MG63 (cell line): ENCODE measurements around the gene MPP4. TPM values are rescaled to one million over a fixed set of nuclear protein-coding genes. Genes with fewer than 3 reads are reported as not detected.

Source experiments
- DNase-seq: peaks from one replicate; pipeline ENCODE4 v3.0.0-alpha.2; 2020
- H3K27me3 ChIP-seq: fragments of 250-450 bp; sonication (Bioruptor Pico); 2 replicates; pipeline ENCODE4 v1.5.1; 2020; ENCODE audit warnings: mild to moderate bottlenecking, moderate library complexity
- H3K36me3 ChIP-seq: fragments of 250-450 bp; sonication (Bioruptor Pico); 2 replicates; pipeline ENCODE4 v1.5.1; 2020; ENCODE audit warnings: mild to moderate bottlenecking, moderate library complexity
- H3K4me3 ChIP-seq: fragments of 250-450 bp; sonication (Bioruptor Pico); 2 replicates; pipeline ENCODE4 v1.5.1; 2020; ENCODE audit warnings: mild to moderate bottlenecking, moderate library complexity
- H3K9me3 ChIP-seq: fragments of 250-450 bp; sonication (Bioruptor Pico); 2 replicates; pipeline ENCODE4 v1.5.1; 2020; ENCODE audit warnings: mild to moderate bottlenecking, moderate library complexity
- total RNA-seq: library from RNA; depleted of rRNA; stranded (reverse); fragments of >200 nt; shearing (Covaris generic); gene quantifications from 2 replicates; pipeline ENCODE4 v1.2.3, GENCODE V29; 2014; ENCODE audit warnings: low replicate concordance

The MPP4 gene
- total RNA-seq, 1 experiment from 2014 or later: 7.6 TPM

DNA sequence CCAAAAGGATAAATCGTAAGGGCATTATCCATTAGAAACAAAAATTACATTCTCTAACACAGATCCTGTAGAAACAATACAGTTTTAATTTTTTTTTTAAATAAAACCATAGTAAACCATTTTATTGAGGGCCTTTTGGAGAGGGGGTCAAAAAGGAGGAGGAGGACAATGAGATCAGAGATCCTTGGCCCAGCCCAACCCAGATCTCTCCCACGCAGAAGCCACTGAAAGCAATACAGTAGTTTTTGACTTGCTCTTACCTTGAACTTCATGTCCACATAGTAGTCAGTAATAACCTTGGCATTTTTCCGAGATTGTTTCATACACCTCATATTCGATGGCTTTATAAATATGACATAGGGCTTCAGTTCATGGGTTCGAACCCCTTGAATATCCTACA lies 51.0 kb downstream of the MPP4 start:
- H3K9me3 ChIP-seq: no peaks in the 10 kb centered on the region
- no peak overlapping the region for H3K4me3 ChIP-seq

GRCh38 chr2:201644001-201644400 lies 54.4 kb downstream of the MPP4 start:
- no peak for DNase-seq
- H3K27me3 ChIP-seq: no peaks in the 10 kb centered on the region
- peaks cover 5% of the 10 kb centered on the region for H3K36me3 ChIP-seq
- H3K9me3 ChIP-seq: no peaks in the 10 kb centered on the region
- H3K4me3 ChIP-seq: peak overlapping the region; percentile 92

More for the DNA sequence above, 51.0 kb downstream of the MPP4 start:
- H3K36me3 ChIP-seq: no peaks in the 10 kb centered on the region
- no peak for DNase-seq
- no peaks in the 10 kb centered on the region for H3K27me3 ChIP-seq

- peak; percentile 66 for DNase-seq
- H3K9me3 ChIP-seq: no peaks in the 10 kb centered on the region
- H3K4me3 ChIP-seq: peak within 1 kb of the TSS; percentile 92
- H3K27me3 ChIP-seq: no peaks in the 10 kb centered on the region
- H3K36me3 ChIP-seq: peaks cover 11% of the 10 kb centered on the region
These were observed 55.1 kb downstream of the MPP4 start, which contains the start of gene TMEM237 for GRCh38 chr2:201643216-201643890. TMEM237 (minus strand) TSS chr2:201643503; CDS start chr2:201643400, 103 bp downstream.

GRCh38 chr2:201642579-201643215 lies 55.7 kb downstream of the MPP4 start:
- peak; percentile 89 for DNase-seq
- H3K27me3 ChIP-seq: no peaks in the 10 kb centered on the region
- H3K9me3 ChIP-seq: no peaks in the 10 kb centered on the region
- peaks cover 17% of the 10 kb centered on the region for H3K36me3 ChIP-seq
- H3K4me3 ChIP-seq: peak overlapping the region; percentile 92

GRCh38 chr2:201642086-201642578 lies 56.3 kb downstream of the MPP4 start:
- H3K36me3 ChIP-seq: peaks cover 17% of the 10 kb centered on the region
- no peak for DNase-seq
- no peaks in the 10 kb centered on the region for H3K9me3 ChIP-seq
- H3K4me3 ChIP-seq: peak overlapping the region; percentile 92
- H3K27me3 ChIP-seq: no peaks in the 10 kb centered on the region

GRCh38 chr2:201639205-201639604 lies 59.2 kb downstream of the MPP4 start:
- Histone ChIP-seq H3K36me3 (peaks cover 41% of the 10 kb centered on the region), H3K4me3 (no peak overlapping the region), H3K9me3 (no peaks in the 10 kb centered on the region), H3K27me3 (no peaks in the 10 kb centered on the region)
- no peak for DNase-seq

DNA sequence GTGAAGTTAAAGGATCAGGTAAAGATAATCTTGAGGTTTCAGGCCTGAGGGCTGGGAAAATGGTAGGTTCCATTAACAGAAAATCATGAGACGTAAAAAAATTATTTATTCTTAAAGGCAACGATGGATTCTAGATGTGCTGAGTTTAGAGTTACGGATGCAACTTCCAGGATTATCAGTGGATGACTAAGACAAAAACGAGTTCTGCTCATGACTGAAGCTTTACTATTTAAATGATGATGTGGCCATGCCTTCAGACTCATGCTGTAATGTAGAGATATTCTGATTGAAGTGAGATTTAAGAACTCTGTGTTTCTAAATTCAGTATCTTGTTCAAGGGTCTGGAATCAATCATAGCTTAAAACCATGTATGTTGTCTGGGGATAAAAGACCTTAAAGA lies 60.1 kb downstream of the MPP4 start:
- Histone ChIP-seq H3K36me3 (peaks cover 48% of the 10 kb centered on the region), H3K4me3 (no peak overlapping the region), H3K9me3 (no peaks in the 10 kb centered on the region), H3K27me3 (no peaks in the 10 kb centered on the region)
- DNase-seq: no peak

DNA sequence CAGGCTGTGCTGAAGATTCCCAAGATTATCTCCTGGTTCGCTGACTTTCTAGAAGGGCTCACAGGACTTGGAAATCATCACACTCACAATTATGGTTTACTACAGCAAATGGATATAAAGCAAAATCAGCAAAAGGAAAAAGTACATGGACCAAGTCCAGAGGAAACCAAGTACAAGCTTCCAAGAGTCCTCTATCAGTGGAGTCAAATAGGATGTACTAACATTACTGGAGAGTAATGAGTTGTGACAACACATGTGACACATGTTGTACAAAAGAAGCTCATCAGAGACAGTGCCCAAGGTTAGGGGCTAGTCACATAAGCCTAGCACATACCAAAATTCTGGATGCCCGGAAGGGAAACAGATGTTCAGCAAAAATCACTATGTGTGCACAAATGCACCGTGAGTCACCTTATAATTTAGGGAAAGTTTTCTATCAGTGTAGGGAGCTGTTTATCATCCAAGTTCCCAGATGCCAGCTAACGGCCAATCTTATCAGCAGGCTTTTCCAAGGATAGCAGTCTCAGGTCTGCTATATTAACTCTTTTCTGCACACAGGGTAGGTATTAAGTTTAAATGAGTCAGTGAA lies 64.7 kb downstream of the MPP4 start:
- Histone ChIP-seq H3K9me3 (no peaks in the 10 kb centered on the region), H3K4me3 (no peak overlapping the region), H3K36me3 (peaks cover 78% of the 10 kb centered on the region), H3K27me3 (no peaks in the 10 kb centered on the region)
- no peak for DNase-seq

DNA sequence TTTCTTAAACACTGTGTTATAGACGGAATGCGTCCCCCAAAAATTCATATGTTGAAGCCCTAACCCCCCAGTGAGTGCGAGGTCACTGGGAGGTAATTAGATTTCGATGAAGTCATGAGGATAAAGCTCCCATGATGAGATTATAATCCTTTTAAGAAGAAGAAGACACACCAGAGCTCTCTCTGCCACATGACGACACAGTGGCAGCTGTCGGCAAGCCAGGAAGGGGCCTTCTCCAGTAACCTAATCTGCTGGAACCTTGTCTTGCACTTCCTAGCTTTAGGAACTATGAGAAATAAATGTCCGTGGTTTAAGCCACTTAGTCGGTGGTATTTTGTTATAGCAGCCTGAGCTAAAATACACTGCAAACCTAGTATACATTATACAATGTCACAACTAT lies 67.4 kb downstream of the MPP4 start:
- Histone ChIP-seq H3K36me3 (peaks cover 61% of the 10 kb centered on the region), H3K9me3 (no peaks in the 10 kb centered on the region), H3K4me3 (no peak overlapping the region), H3K27me3 (no peaks in the 10 kb centered on the region)
- DNase-seq: no peak

- Histone ChIP-seq H3K36me3 (peaks cover 60% of the 10 kb centered on the region), H3K4me3 (no peak overlapping the region), H3K27me3 (no peaks in the 10 kb centered on the region), H3K9me3 (no peaks in the 10 kb centered on the region)
- DNase-seq: no peak
These were observed 67.9 kb downstream of the MPP4 start for GRCh38 chr2:201630577-201630976.

DNA sequence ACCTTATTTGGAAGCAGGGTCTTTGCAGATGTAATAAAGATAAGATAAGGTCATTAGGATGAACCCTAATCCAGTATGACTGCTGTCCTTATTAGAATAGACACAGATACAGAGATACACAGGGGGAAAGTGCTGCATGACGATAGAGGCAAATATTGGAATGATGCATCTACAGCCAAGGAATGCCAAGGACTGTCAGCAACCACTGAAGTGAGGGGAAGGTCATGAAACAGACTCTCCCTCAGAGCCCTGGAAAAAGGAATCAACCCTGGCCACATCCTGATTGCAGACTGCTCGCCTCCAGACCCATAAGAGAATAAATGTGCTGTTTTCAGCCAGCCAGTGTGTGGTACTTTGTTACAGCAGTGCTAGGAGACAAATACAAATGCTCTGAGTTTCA lies 69.9 kb downstream of the MPP4 start:
- no peaks in the 10 kb centered on the region for H3K27me3 ChIP-seq
- H3K36me3 ChIP-seq: peaks cover 50% of the 10 kb centered on the region
- DNase-seq: no peak
- no peaks in the 10 kb centered on the region for H3K9me3 ChIP-seq
- no peak overlapping the region for H3K4me3 ChIP-seq

GRCh38 chr2:201622306-201622970 lies 76.0 kb downstream of the MPP4 start:
- peaks cover 15% of the 10 kb centered on the region for H3K36me3 ChIP-seq
- no peaks in the 10 kb centered on the region for H3K9me3 ChIP-seq
- no peak overlapping the region for H3K4me3 ChIP-seq
- no peaks in the 10 kb centered on the region for H3K27me3 ChIP-seq
- peak; percentile 5 for DNase-seq

GRCh38 chr2:201621293-201621999 lies 77.0 kb downstream of the MPP4 start:
- no peaks in the 10 kb centered on the region for H3K9me3 ChIP-seq
- no peaks in the 10 kb centered on the region for H3K27me3 ChIP-seq
- no peak overlapping the region for H3K4me3 ChIP-seq
- DNase-seq: no peak
- H3K36me3 ChIP-seq: peaks cover 15% of the 10 kb centered on the region

- DNase-seq: no peak
- no peaks in the 10 kb centered on the region for H3K9me3 ChIP-seq
- no peaks in the 10 kb centered on the region for H3K27me3 ChIP-seq
- no peak overlapping the region for H3K4me3 ChIP-seq
- H3K36me3 ChIP-seq: peaks cover 6% of the 10 kb centered on the region; the same call in 1 of the 2 replicates
These were observed 79.4 kb downstream of the MPP4 start for GRCh38 chr2:201618744-201619662.

DNA sequence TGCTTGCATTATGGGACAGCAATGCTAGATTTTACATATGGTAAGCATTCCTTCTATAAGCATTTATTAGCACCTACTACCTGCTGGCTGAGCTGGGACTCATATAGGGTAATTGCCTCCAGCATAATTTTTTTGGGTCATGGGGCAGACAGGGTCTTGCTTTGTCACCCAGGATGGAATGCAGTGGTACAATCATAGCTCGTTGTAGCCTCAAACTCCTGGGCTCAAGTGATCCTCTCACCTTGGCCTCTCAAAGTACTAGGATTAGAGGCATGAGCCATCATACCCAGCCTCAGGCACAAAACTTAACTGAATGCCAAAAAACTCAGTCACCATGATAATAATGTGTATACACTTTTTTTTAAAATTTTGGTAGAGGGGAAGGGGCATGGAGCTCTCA lies 90.4 kb downstream of the MPP4 start:
- no peak for DNase-seq
- H3K36me3 ChIP-seq: no peaks in the 10 kb centered on the region
- peaks cover 5% of the 10 kb centered on the region for H3K27me3 ChIP-seq
- H3K4me3 ChIP-seq: no peak overlapping the region
- no peaks in the 10 kb centered on the region; the same call in 1 of the 2 replicates for H3K9me3 ChIP-seq

- no peaks in the 10 kb centered on the region; the same call in 1 of the 2 replicates for H3K9me3 ChIP-seq
- no peak overlapping the region for H3K4me3 ChIP-seq
- H3K36me3 ChIP-seq: no peaks in the 10 kb centered on the region
- DNase-seq: no peak
- peaks cover 5% of the 10 kb centered on the region for H3K27me3 ChIP-seq
These were observed 90.9 kb downstream of the MPP4 start for GRCh38 chr2:201607568-201607967.
